Keratinocyte (primary cell): ENCODE measurements around the gene GXYLT2. TPM values are rescaled to one million over a fixed set of nuclear protein-coding genes. Genes with fewer than 3 reads are reported as not detected.

Experiments used
- DNase-seq: peaks from one replicate; pipeline ENCODE4 v3.0.0-alpha.2; 2011; ENCODE audit warnings: low read depth, missing footprints, low spot score
- FAIRE-seq: peaks from 2 replicates; lab custom pipeline; 2011; peaks lifted over from hg19 to GRCh38; lab: Jason Lieb, UNC
- H2AFZ ChIP-seq: 2 replicates; pipeline ENCODE4 v1.6.0; 2012; ENCODE audit warnings: low read length, control low read depth, inconsistent platforms; ENCODE audit not compliant: control insufficient read depth
- H3K27ac ChIP-seq: 2 replicates; pipeline ENCODE4 v1.5.1; 2011; ENCODE audit warnings: low read length; ENCODE audit not compliant: control insufficient read depth, insufficient read depth
- H3K27me3 ChIP-seq: 3 replicates; pipeline ENCODE4 v1.6.0; 2011; ENCODE audit warnings: low read length; ENCODE audit not compliant: control insufficient read depth, insufficient read depth; ENCODE audit errors: extremely low read depth
- H3K36me3 ChIP-seq, 2 experiments: 2 replicates in 1 of 2; 3 replicates in 1 of 2; pipeline ENCODE4 v1.5.1; 2011; ENCODE audit warnings: low read length in 2 of 2, mild to moderate bottlenecking in 1 of 2; ENCODE audit not compliant: control insufficient read depth in 2 of 2, insufficient read depth in 2 of 2; ENCODE audit errors: extremely low read depth in 1 of 2
- H3K4me1 ChIP-seq: 3 replicates; pipeline ENCODE4 v1.5.1; 2011; ENCODE audit warnings: low read length; ENCODE audit not compliant: control insufficient read depth, insufficient read depth; ENCODE audit errors: extremely low read depth
- H3K4me2 ChIP-seq: 3 replicates; pipeline ENCODE4 v1.6.0; 2011; ENCODE audit warnings: low read depth, low read length; ENCODE audit not compliant: control insufficient read depth, insufficient read depth; ENCODE audit errors: extremely low read depth
- H3K4me3 ChIP-seq, 3 experiments: fragments of 200-600 bp in 1 of 3; sonication (generic) in 1 of 3; 2 replicates in 2 of 3; 3 replicates in 1 of 3; pipeline ENCODE4 v1.5.1; 2011 to 2016; ENCODE audit warnings: low read length in 3 of 3, mild to moderate bottlenecking in 3 of 3, control low read depth in 2 of 3, inconsistent platforms in 1 of 3, low read depth in 1 of 3, mixed read lengths in 1 of 3, mixed run types in 1 of 3, moderate library complexity in 1 of 3; ENCODE audit not compliant: control insufficient read depth in 2 of 3, insufficient read depth in 2 of 3; ENCODE audit errors: extremely low read depth in 1 of 3
- H3K79me2 ChIP-seq: 2 replicates; pipeline ENCODE4 v1.6.0; 2012; ENCODE audit warnings: low read length; ENCODE audit not compliant: control insufficient read depth, insufficient read depth
- H3K9ac ChIP-seq: 3 replicates; pipeline ENCODE4 v1.6.0; 2011; ENCODE audit warnings: low read length; ENCODE audit not compliant: control insufficient read depth, insufficient read depth; ENCODE audit errors: extremely low read depth
- H3K9me1 ChIP-seq: 3 replicates; pipeline ENCODE4 v1.6.0; 2011; ENCODE audit warnings: low read length; ENCODE audit not compliant: control insufficient read depth, insufficient read depth; ENCODE audit errors: extremely low read depth
- H3K9me3 ChIP-seq: 2 replicates; pipeline ENCODE4 v1.5.1; 2012; ENCODE audit warnings: low read depth, low read length; ENCODE audit not compliant: control insufficient read depth
- H4K20me1 ChIP-seq: 3 replicates; pipeline ENCODE4 v1.6.0; 2011; ENCODE audit warnings: low read length; ENCODE audit not compliant: control insufficient read depth, insufficient read depth; ENCODE audit errors: extremely low read depth
- EZH2 ChIP-seq: IDR thresholded peaks from one replicate; pipeline ENCODE4 v1.6.1; 2012; ENCODE audit warnings: inconsistent platforms, mild to moderate bottlenecking, low read length, moderate library complexity
- dilution Hi-C: fragments of 300-500 bp; cut with MboI; formaldehyde crosslinking; loops from one replicate; pipeline ENCODE4 v1.7.0; 2020; ENCODE audit warnings: low sequenced_read_pairs; ENCODE audit not compliant: extremely low pct_ligation_motif_present
- polyA plus RNA-seq, 5 experiments: library from polyadenylated mRNA; depleted of rRNA in 3 of 5; stranded (reverse) in 3 of 5; stranded (forward) in 1 of 5; unstranded in 1 of 5; fragments of >200 nt; gene quantifications; 1 replicate in 1 of 5; 2 replicates in 3 of 5; 3 replicates in 1 of 5; pipeline versions ENCODE4 v1.2.1 to v1.2.3, GENCODE V29; 2011 to 2012; ENCODE audit warnings: missing spikeins in 2 of 5, low read depth in 1 of 5, low replicate concordance in 1 of 5
- small RNA-seq, 3 experiments: library from RNA; depleted of rRNA; stranded (forward); fragments of <200 nt; gene quantifications; one replicate each; pipeline ENCODE3, GENCODE V24; 2012; ENCODE audit warnings: low read depth in 3 of 3, low replicate concordance in 1 of 3; ENCODE audit not compliant: insufficient read length in 3 of 3
- TF ChIP-seq, protein P1 (sequence below), 3 experiments: IDR thresholded peaks in 1 of 3; conservative IDR thresholded peaks in 1 of 3; optimal IDR thresholded peaks in 1 of 3; 2 replicates in 2 of 3; 3 replicates in 1 of 3; pipeline versions ENCODE3 to v1.5.1; 2011; ENCODE audit warnings: low read length in 3 of 3, mild to moderate bottlenecking in 3 of 3, moderate library complexity in 2 of 3, control low read depth in 1 of 3, inconsistent platforms in 1 of 3; ENCODE audit not compliant: insufficient read depth in 2 of 3; ENCODE audit errors: extremely low read depth in 1 of 3

Gene GXYLT2
- polyA plus RNA-seq, 1 donor (not counting 4 experiments of a cell fraction or from before 2014, with no cell fraction given) = 1.4 TPM

DNA sequence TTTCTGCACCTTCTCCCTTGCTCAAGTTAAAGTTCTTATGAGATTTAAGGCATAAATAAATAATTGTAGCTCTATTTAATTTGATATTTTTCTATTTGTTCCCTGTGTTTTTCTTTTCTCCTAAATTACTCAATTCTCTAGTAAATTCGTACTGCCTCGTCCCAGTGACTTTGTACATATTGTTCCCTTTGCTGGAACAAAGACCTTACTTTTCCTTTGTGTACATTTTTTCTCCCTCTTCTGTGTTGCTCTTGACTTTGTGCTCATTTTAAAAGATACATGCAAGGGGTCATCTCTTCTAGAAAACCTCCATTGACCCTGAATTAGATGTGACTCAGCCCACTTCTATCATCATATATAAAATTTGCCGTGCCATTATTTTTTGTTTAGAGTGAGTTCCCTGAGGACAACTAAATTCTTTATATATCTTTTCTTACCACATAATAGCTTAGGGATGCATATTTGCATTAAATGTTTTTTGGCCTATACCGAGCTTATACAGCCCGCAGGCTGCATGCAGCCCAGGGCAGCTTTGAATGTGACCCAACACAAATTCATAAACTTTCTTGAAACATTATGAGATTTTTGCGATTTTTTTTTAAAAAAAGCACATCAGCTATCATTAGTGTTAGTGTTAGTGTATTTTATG, 138.4 kb downstream of the GXYLT2 start:
- Histone ChIP-seq H3K36me3 (no peaks in the 10 kb centered on the region), H3K4me3 (no peak overlapping the region), H3K9me3 (no peaks in the 10 kb centered on the region), H3K9ac (no peak overlapping the region), H3K9me1 (peaks cover 6% of the 10 kb centered on the region), H3K4me2 (no peak overlapping the region), H4K20me1 (peaks cover 35% of the 10 kb centered on the region), H3K4me1 (peaks cover 32% of the 10 kb centered on the region), H3K27me3 (no peaks in the 10 kb centered on the region), H3K79me2 (peaks cover 96% of the 10 kb centered on the region), H2AFZ (no peak overlapping the region), H3K27ac (no peak overlapping the region)
- DNase-seq (no peak), FAIRE-seq (no peak)
- dilution Hi-C loops = no loop called here
- TF ChIP-seq, protein P1, sequence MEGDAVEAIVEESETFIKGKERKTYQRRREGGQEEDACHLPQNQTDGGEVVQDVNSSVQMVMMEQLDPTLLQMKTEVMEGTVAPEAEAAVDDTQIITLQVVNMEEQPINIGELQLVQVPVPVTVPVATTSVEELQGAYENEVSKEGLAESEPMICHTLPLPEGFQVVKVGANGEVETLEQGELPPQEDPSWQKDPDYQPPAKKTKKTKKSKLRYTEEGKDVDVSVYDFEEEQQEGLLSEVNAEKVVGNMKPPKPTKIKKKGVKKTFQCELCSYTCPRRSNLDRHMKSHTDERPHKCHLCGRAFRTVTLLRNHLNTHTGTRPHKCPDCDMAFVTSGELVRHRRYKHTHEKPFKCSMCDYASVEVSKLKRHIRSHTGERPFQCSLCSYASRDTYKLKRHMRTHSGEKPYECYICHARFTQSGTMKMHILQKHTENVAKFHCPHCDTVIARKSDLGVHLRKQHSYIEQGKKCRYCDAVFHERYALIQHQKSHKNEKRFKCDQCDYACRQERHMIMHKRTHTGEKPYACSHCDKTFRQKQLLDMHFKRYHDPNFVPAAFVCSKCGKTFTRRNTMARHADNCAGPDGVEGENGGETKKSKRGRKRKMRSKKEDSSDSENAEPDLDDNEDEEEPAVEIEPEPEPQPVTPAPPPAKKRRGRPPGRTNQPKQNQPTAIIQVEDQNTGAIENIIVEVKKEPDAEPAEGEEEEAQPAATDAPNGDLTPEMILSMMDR (optimal IDR thresholded peaks at IDR 0.05 in 1 of 3, IDR thresholded peaks at IDR 0.05 in 1 of 3, conservative IDR thresholded peaks at IDR 0.05 in 1 of 3; ENCODE audit: extremely low read depth in 1 of 3, insufficient read depth in 2 of 3, low read length in 3 of 3) = no peak
- no peak for TF ChIP-seq EZH2

Small RNAs within 50 kb of the gene (small RNA-seq; reads per million reads assigned to genes)
- 0 reads per million in 3 experiments for gene RF00017

Other genes with a start within 250 kb of the GXYLT2 start
- gene SHQ1, start 39.6 kb upstream of the GXYLT2 start, polyA plus RNA-seq = 9.7 to 17.7 TPM (median 13.4 TPM) in 3 replicates
- 19.2 to 46.6 TPM (median 19.3 TPM) in 3 replicates for gene PPP4R2, start 108.8 kb downstream of the GXYLT2 start, polyA plus RNA-seq
- gene EBLN2, start 173.6 kb downstream of the GXYLT2 start, polyA plus RNA-seq = 1.0 to 4.0 TPM (median 2.9 TPM) in 3 replicates